ENCODE results near the gene ZNF624.
"Not testable (repeated sequence)": the region's sequence is repeated elsewhere in the genome, so short reads cannot be mapped to it uniquely, and the experiment has no call there.

ZNF624 gene

DNA sequence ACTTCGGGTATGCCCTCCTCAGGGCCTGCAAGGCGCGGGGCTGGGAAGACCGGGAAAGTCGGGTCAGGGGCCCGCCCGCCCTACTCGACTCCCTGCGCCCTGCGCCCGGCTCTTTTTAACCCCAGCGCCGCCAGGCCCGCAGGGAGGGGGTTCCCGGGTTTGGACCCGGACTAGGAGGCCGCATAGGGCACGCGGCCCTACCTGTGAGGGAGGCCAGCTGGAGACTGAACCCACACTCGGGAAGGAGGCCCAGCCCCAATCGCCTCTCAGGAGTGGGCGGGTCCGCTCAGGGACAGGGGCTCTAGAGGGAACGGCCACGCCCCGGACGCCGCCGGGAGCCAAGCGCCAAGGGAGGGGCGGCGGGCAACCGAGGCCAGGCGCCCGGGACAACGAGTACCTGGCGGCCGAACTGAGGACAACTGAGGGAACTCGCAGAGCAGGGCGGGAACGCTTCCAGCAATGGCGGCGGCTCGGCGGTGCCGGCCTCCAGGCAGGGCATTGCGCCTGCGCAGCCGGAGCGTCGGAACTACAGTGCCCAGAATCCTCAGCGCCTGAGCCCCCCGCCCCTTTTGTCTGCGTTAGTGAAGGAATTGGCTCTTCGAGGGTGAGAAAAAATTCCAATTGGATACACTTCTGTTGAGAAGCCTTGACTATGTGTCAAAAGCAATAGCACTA, at the start of gene ZNF624:
ZNF624 (minus strand) TSS at position 484 of the 675 bp plus-strand sequence.
- DNase-seq (ENCODE audit: low spot score), result peak; percentile 75

GRCh38 chr17:16697603-16698002, 44.0 kb upstream of the ZNF624 start:
- DNase-seq (ENCODE audit: low spot score), result not testable (repeated sequence)

GRCh38 chr17:16690447-16690846, 36.8 kb upstream of the ZNF624 start:
- not testable (repeated sequence) for DNase-seq (ENCODE audit: low spot score)

DNA sequence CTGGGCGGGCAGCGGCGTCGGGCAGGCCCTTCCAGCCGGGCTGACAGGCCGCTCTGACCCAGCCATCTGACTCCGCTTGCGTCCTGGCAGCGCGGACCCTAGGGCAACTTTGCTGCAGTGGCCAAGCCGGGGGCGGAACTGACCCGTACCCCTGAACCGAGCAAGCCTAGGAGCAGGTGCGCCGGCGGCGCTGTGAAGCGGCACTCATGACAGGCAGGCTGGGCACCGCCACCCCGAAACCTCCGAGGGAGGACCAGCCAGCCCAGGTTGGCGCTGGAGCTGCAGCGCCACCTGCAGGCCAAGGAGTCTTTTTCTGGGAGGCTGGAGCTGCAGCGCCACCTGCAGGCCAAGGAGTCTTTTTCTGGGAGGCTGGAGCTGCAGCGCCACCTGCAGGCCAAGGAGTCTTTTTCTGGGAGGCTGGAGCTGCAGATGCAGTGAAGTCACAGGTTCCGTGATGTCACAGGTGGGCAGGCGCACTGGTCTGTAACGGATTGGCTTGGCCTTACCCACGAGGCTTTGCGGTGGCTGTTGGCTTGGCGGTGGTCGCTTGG, 36.2 kb upstream of the ZNF624 start, which contains the start of gene CCDC144A:
CCDC144A (plus strand) TSS at position 511 of the 551 bp plus-strand sequence. CDS start 160 bp downstream, outside the sequence.
- peak; percentile 33 for DNase-seq (ENCODE audit: low spot score)

DNA sequence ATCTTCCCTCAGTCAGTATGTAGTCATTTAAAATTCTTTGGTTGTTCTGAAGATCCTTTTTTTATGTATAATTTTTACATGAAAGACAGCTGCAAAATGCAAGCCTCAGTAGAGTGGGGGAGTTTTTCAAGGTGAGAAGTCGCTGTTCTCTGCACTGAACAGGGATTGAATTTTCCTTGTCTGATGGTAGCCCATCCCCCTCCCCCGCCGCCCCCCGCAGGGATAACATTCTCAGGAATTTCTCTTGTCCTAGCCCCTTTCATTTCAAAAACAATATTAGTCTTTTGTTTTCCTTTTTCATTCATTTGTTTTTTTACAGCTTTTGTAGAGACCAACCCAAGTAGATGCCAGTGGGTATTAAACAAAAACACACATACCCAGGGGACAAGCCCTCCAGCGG, 33.5 kb upstream of the ZNF624 start:
- not testable (repeated sequence) for DNase-seq (ENCODE audit: low spot score)

- not testable (repeated sequence) for DNase-seq (ENCODE audit: low spot score)
Observed at GRCh38 chr17:16686019-16686418, 32.4 kb upstream of the ZNF624 start.

DNA sequence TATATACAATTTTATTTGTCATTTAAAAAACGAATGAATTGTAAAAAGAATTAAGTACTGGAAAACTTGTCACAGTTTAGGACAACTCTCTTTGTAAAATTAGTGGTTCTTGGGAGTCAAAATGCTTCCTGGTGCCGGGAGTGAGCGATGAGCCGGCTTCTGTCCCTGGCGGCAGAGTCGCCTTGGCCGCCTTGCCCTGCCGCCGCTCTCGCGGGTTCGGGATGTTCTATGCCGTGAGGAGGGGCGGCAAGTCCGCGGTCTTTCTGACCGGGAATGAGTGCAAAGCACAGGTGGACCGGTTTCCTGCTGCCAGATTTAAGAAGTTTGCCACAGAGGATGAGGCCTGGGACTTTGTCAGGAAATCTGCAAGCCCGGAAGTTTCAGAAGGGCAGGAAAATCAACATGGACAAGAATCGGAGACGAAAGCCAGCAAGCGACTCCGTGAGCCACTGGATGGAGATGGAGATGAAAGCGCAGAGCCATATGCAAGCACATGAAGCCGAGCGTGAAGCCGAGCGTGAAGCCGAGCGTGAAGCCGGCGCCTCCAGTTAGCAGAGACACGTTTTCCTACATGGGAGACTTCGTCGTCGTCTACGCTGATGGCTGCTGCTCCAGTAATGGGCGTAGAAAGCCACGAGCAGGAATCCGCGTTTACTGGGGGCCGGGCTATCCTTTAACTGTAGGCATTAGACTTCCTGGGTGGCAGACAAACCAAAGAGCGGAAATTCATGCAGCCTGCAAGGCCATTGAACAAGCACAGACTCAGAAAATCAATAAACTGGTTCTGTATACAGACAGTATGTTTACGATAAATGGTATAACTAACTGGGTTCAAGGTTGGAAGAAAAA, 29.9 kb upstream of the ZNF624 start:
- DNase-seq (ENCODE audit: low spot score), result not testable (repeated sequence)

- DNase-seq (ENCODE audit: low spot score), result no peak
Observed at GRCh38 chr17:16676676-16677268, 23.1 kb upstream of the ZNF624 start.

DNA sequence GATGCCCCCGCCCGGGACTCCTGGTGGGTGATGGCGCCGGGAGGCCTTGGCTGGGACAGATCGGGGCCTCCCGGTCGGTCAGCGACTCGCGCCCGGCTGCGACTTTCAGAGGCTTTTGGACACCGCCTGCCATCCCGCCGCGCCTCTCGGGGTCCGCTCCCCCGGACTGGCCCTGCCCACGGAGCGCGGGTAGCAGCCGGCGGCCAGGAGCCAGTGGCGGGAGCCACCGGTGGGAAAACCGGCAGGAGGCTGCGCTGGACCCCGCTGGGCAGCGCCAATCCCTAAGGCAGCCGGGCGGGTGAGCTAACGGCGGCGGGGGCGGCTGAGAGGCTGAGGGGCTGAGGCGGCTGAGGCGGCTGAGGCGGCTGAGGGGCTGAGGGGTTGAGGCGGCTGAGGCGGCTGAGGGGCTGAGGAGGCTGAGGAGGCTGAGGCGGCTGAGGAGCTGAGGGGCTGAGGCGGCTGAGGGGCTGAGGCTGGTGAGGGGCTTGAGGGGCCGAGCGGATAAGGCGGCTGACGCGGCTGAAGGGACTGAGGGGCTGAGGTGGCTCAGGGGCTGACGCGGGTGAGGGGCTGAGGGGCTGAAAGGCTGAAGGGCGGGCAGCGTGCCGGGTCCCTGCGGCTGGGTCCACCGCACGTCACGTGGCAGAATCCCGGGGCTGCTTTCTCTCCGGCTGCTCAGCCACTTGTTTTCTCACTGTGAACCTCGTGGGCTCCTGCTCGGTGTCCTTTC, 13.4 kb upstream of the ZNF624 start:
- DNase-seq (ENCODE audit: low spot score), result not testable (repeated sequence)

GRCh38 chr17:16666553-16666906, 12.9 kb upstream of the ZNF624 start:
- DNase-seq (ENCODE audit: low spot score), result not testable (repeated sequence)

DNA sequence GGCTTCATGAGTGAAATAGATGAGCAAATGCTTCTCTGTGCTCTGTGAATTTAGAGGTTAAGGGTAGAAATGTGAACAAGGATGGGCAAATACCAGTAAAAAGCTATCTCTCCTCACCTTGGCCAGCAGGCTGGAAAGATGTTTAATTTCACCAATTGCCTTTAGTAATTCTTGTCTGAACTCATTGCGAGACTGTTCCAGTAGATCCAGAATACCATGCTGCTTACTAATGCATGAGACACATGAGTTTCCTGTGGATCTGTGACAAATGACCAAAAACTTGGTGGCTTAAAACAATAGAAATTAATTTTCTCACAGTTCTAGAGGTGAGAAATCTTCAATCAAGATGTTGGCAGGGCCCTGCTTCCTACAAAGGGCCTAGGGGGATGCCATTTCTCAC, 9.3 kb upstream of the ZNF624 start:
- no peak for DNase-seq (ENCODE audit: low spot score)

DNA sequence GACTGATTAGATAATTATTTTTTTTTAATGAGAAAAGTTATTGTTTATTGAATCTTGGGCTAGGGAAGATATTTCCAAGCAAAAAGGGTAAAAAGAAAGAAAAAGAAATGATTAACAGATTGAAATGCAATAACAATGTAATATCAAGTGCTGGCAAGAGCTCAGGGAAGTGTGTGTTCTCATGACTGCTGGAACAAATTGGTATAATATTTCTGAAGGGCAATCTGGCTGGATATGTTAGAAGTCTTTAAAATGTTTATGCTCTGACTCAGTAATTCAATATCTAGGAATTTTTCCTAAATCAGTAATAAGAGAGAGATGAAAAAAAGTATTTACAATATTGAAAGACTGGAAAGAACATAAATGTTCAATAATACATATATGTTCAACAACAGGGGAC, 7.6 kb upstream of the ZNF624 start:
- no peak for DNase-seq (ENCODE audit: low spot score)

- no peak for DNase-seq (ENCODE audit: low spot score)
Observed at GRCh38 chr17:16652847-16653366, 743 bp downstream of the ZNF624 start.

DNA sequence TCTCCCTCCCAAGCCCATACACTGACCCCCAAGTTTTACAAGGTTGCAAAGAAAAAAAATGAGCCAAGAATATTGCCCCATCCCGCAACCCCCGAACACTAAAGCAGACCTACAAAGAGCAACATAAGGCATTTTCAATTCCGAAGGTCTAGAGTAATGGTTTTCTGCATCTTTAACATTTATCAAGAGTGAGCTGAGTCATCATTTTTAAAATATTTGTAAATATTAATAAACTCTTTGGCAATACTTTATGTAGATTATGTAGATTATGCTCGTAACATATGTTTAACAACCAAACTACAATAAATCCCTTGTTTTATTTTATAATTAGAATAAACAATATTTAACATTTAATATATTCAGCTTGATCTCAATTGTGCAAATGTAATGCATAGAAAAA, 1.4 kb downstream of the ZNF624 start:
- DNase-seq (ENCODE audit: low spot score), result no peak

GRCh38 chr17:16649585-16649984, 4.1 kb downstream of the ZNF624 start:
- DNase-seq (ENCODE audit: low spot score), result no peak

DNA sequence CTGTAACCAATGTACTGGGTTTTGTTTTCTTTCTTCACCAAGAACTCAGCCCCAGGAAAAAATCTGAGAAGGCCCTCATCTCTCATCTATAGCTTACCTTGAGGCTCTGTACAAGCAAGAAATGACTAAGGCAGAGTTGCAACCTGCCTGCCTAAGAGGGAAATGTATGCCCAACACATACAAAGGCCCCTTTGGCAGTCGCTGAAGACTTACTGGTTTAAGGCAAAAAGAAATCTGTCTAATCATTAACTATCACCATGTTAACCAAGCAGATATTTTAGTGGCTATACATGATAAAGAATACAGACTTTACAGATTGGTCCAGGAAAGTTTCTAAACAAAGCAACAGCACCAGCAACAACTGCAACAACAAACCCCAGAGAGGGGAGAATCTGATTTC, 14.2 kb downstream of the ZNF624 start:
- no peak for DNase-seq (ENCODE audit: low spot score)

GRCh38 chr17:16623282-16623681, 30.4 kb downstream of the ZNF624 start:
- no peak for DNase-seq (ENCODE audit: low spot score)

DNA sequence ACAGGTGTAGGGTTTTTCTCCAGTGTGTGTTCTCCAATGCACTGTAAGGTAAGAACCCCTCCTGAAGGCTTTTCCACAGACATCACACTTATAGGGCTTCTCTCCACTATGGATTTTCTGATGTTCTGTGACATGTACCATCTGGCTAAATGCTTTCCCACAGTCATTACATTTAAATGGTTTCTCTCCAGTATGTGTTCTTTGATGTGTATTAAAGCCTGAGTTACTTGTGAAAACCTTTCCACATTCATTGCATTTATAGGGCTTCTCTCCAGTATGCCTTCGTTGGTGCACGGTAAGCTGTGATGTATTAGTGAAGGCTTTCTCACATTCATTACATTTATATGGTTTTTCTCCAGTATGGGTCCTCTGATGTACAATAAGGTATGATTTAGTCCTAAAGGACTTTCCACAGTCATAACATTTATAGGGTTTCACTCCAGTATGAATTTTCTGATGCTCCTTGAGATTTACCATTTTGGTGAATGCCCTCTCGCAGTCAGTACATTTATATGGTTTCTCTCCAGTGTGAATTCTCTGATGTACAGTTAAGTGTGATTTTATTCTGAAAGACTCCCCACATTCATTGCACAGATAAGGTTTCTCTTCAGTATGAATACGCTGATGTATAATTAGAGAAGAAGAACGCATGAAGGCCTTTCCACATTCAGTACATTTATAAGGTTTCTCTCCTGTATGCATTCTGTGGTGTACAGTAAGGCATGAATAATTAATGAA, 30.9 kb downstream of the ZNF624 start:
- no peak for DNase-seq (ENCODE audit: low spot score)

- no peak for DNase-seq (ENCODE audit: low spot score)
Observed at GRCh38 chr17:16617481-16618060, 36.1 kb downstream of the ZNF624 start.

GRCh38 chr17:16599537-16599936, 54.1 kb downstream of the ZNF624 start:
- no peak for DNase-seq (ENCODE audit: low spot score)
